Fibroblast of skin of left quadriceps (primary cell): ENCODE measurements around the gene SIX5.

Experiments
- DNase-seq, 2 experiments: peaks; one replicate each; pipeline ENCODE4 v3.0.0-alpha.2; 2013; ENCODE audit warnings: low read depth in 2 of 2

The SIX5 gene

GRCh38 chr19:45773384-45773783 is 4.3 kb upstream of the SIX5 start:
- no peak for DNase-seq

GRCh38 chr19:45772912-45773311 is 3.9 kb upstream of the SIX5 start:
- no peak for DNase-seq

- DNase-seq: no peak
Observed at GRCh38 chr19:45772130-45772840, 3.2 kb upstream of the SIX5 start.

- DNase-seq: no peak
Observed at GRCh38 chr19:45771311-45771933, 2.4 kb upstream of the SIX5 start.

GRCh38 chr19:45770192-45771101 is 1.4 kb upstream of the SIX5 start:
- DNase-seq: peak; percentile 95 to 96

- DNase-seq: no peak
Observed at GRCh38 chr19:45769821-45770191, 754 bp upstream of the SIX5 start.

GRCh38 chr19:45768655-45768983 is 433 bp downstream of the SIX5 start:
- DNase-seq: no peak

- DNase-seq: no peak
Observed at GRCh38 chr19:45767881-45768654, 984 bp downstream of the SIX5 start.

GRCh38 chr19:45767410-45767880 is 1.6 kb downstream of the SIX5 start:
- DNase-seq: peak; percentile 51 to 61

- no peak for DNase-seq
Observed at GRCh38 chr19:45766869-45767346, 2.1 kb downstream of the SIX5 start.

GRCh38 chr19:45766296-45766868 is 2.7 kb downstream of the SIX5 start:
- no peak for DNase-seq

- no peak for DNase-seq
Observed at GRCh38 chr19:45765702-45766295, 3.3 kb downstream of the SIX5 start.

- DNase-seq: no peak
Observed at GRCh38 chr19:45764945-45765701, 3.9 kb downstream of the SIX5 start.

GRCh38 chr19:45764475-45764874 is 4.6 kb downstream of the SIX5 start:
- no peak for DNase-seq

GRCh38 chr19:45763691-45764294 is 5.3 kb downstream of the SIX5 start:
- DNase-seq: no peak

GRCh38 chr19:45762870-45763631 is 6.0 kb downstream of the SIX5 start:
- no peak for DNase-seq

GRCh38 chr19:45761714-45762113 is 7.3 kb downstream of the SIX5 start:
- DNase-seq: no peak

- DNase-seq: no peak
Observed at GRCh38 chr19:45758921-45759320, 10.1 kb downstream of the SIX5 start.

- no peak for DNase-seq
Observed at GRCh38 chr19:45757695-45758094, 11.4 kb downstream of the SIX5 start.
